ENCODE measurements around the gene VAV3. TPM values are rescaled to one million over a fixed set of nuclear protein-coding genes. Genes with fewer than 3 reads are reported as not detected.

The VAV3 gene
- total RNA-seq, 2 experiments from 2014 or later, result 2.3 to 8.3 TPM

DNA sequence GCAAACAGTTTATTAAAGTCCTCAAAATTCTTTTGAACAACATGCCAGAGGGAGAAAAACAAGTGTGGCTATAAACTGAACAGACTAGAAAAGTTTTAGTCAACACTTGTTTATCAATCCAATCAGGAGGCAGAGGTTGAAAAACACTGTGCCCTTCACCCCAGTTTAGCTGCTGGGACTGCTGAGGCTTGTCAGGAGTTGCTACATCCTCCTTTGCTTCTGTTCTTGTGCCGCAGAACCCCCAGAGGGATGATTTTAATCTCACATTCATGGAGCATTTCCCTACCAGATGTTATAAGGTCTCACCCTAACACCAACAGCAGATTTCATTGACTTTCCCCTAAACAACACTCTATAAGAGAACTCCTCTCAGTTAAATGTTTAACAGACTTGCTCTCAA lies 321.2 kb downstream of the VAV3 start:
- CTCF ChIA-PET (ENCODE audit: unreplicated experiment), result no interaction called here
- intact Hi-C loops (cut with micrococcal nuclease; ENCODE audit: unreplicated experiment), result no loop called here
- H2AFZ ChIP-seq (ENCODE audit: low read length), result no peak overlapping the region
- H3K4me1 ChIP-seq (ENCODE audit: insufficient read depth, low read length, poor library complexity, severe bottlenecking), result no peaks in the 10 kb centered on the region
- no peaks in the 10 kb centered on the region for H3K9me2 ChIP-seq (ENCODE audit: insufficient read depth, low read length)
- no peak overlapping the region for H3K27ac ChIP-seq (ENCODE audit: low read depth, low read length, poor library complexity, severe bottlenecking)
- no peak overlapping the region for H3K4me2 ChIP-seq (ENCODE audit: low read length)
- H3K9me3 ChIP-seq (ENCODE audit: low read length), result no peaks in the 10 kb centered on the region
- no peak overlapping the region for H3K4me3 ChIP-seq (ENCODE audit: low read depth, low read length, poor library complexity, severe bottlenecking)
- no TSS peak for BruUV-seq (replicated peaks)
- DNase-seq (ENCODE audit: low spot score), result no peak
- H3K79me2 ChIP-seq (ENCODE audit: insufficient read depth, low read depth, low read length), result no peaks in the 10 kb centered on the region
- H3K36me3 ChIP-seq (ENCODE audit: insufficient read depth, low read length), result no peaks in the 10 kb centered on the region
- H4K20me1 ChIP-seq (ENCODE audit: insufficient read depth, low read length), result no peaks in the 10 kb centered on the region
- POLR2A ChIA-PET, result interaction anchor here (0.6 kb wide), 1 partner anchor 286 kb away, joined by 4 read pairs; no protein-coding TSS in a partner anchor
- TF ChIP-seq EZH2phosphoT487 (IDR thresholded peaks at IDR 0.05; ENCODE audit: borderline replicate concordance, low read depth, low read length), result no peak
- TF ChIP-seq, protein P1, sequence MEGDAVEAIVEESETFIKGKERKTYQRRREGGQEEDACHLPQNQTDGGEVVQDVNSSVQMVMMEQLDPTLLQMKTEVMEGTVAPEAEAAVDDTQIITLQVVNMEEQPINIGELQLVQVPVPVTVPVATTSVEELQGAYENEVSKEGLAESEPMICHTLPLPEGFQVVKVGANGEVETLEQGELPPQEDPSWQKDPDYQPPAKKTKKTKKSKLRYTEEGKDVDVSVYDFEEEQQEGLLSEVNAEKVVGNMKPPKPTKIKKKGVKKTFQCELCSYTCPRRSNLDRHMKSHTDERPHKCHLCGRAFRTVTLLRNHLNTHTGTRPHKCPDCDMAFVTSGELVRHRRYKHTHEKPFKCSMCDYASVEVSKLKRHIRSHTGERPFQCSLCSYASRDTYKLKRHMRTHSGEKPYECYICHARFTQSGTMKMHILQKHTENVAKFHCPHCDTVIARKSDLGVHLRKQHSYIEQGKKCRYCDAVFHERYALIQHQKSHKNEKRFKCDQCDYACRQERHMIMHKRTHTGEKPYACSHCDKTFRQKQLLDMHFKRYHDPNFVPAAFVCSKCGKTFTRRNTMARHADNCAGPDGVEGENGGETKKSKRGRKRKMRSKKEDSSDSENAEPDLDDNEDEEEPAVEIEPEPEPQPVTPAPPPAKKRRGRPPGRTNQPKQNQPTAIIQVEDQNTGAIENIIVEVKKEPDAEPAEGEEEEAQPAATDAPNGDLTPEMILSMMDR (conservative IDR thresholded peaks at IDR 0.05; ENCODE audit: low read length), result no peak

DNA sequence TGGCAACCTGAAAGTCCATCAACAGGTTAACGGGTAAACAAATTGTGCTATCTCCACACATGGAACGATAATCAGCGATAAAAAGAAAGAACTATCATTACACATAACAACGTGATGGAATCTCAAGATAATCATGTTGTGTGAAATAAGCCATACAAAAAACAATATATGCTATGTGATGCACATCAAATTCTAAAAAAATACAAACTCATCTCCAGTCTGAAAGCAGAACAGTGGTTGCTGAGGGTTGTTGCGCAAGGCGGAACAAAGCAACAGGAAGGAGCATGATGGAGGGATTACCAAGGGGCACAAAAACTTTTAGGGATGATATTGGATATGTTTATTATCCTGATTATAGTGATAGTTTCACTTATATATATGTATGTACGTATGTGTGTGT lies 324.8 kb downstream of the VAV3 start:
- no peak overlapping the region for H3K4me3 ChIP-seq (ENCODE audit: low read depth, low read length, poor library complexity, severe bottlenecking)

GRCh38 chr1:107637101-107637500 lies 327.9 kb downstream of the VAV3 start:
- intact Hi-C loops (cut with micrococcal nuclease; ENCODE audit: unreplicated experiment), result no loop called here
- no peak for DNase-seq (ENCODE audit: low spot score)
- Histone ChIP-seq H3K4me3 (ENCODE audit: low read depth, low read length, poor library complexity, severe bottlenecking) (no peak overlapping the region), H3K4me2 (ENCODE audit: low read length) (no peak overlapping the region), H3K27ac (ENCODE audit: low read depth, low read length, poor library complexity, severe bottlenecking) (no peak overlapping the region), H3K79me2 (ENCODE audit: insufficient read depth, low read depth, low read length) (no peaks in the 10 kb centered on the region), H3K36me3 (ENCODE audit: insufficient read depth, low read length) (no peaks in the 10 kb centered on the region), H2AFZ (ENCODE audit: low read length) (no peak overlapping the region), H3K9me3 (ENCODE audit: low read length) (no peaks in the 10 kb centered on the region; the same call in 1 of the 2 replicates), H3K4me1 (ENCODE audit: insufficient read depth, low read length, poor library complexity, severe bottlenecking) (no peaks in the 10 kb centered on the region), H4K20me1 (ENCODE audit: insufficient read depth, low read length) (no peaks in the 10 kb centered on the region), H3K9me2 (ENCODE audit: insufficient read depth, low read length) (no peaks in the 10 kb centered on the region)
- TF ChIP-seq EZH2phosphoT487 (IDR thresholded peaks at IDR 0.05; ENCODE audit: borderline replicate concordance, low read depth, low read length), result no peak
- TF ChIP-seq, protein P1 (conservative IDR thresholded peaks at IDR 0.05; ENCODE audit: low read length), result no peak
- BruUV-seq (replicated peaks), result no TSS peak
- ChIA-PET CTCF (ENCODE audit: unreplicated experiment) (no interaction called here), POLR2A (no interaction called here)

More for the DNA sequence above, 324.8 kb downstream of the VAV3 start:
- no peak for DNase-seq (ENCODE audit: low spot score)
- Histone ChIP-seq H3K9me3 (ENCODE audit: low read length) (no peaks in the 10 kb centered on the region), H3K79me2 (ENCODE audit: insufficient read depth, low read depth, low read length) (no peaks in the 10 kb centered on the region), H3K9me2 (ENCODE audit: insufficient read depth, low read length) (no peaks in the 10 kb centered on the region), H3K4me2 (ENCODE audit: low read length) (no peak overlapping the region), H2AFZ (ENCODE audit: low read length) (no peak overlapping the region), H3K36me3 (ENCODE audit: insufficient read depth, low read length) (no peaks in the 10 kb centered on the region), H4K20me1 (ENCODE audit: insufficient read depth, low read length) (no peaks in the 10 kb centered on the region), H3K4me1 (ENCODE audit: insufficient read depth, low read length, poor library complexity, severe bottlenecking) (no peaks in the 10 kb centered on the region), H3K27ac (ENCODE audit: low read depth, low read length, poor library complexity, severe bottlenecking) (no peak overlapping the region)
- ChIA-PET CTCF (ENCODE audit: unreplicated experiment) (no interaction called here), POLR2A (no interaction called here)
- intact Hi-C loops (cut with micrococcal nuclease; ENCODE audit: unreplicated experiment), result no loop called here
- TF ChIP-seq, protein P1 (conservative IDR thresholded peaks at IDR 0.05; ENCODE audit: low read length), result no peak
- no peak for TF ChIP-seq EZH2phosphoT487 (IDR thresholded peaks at IDR 0.05; ENCODE audit: borderline replicate concordance, low read depth, low read length)
- no TSS peak for BruUV-seq (replicated peaks)

Measured in OCI-LY7 (cell line).